ENCODE data around the gene DESI2.

The DESI2 gene

DNA sequence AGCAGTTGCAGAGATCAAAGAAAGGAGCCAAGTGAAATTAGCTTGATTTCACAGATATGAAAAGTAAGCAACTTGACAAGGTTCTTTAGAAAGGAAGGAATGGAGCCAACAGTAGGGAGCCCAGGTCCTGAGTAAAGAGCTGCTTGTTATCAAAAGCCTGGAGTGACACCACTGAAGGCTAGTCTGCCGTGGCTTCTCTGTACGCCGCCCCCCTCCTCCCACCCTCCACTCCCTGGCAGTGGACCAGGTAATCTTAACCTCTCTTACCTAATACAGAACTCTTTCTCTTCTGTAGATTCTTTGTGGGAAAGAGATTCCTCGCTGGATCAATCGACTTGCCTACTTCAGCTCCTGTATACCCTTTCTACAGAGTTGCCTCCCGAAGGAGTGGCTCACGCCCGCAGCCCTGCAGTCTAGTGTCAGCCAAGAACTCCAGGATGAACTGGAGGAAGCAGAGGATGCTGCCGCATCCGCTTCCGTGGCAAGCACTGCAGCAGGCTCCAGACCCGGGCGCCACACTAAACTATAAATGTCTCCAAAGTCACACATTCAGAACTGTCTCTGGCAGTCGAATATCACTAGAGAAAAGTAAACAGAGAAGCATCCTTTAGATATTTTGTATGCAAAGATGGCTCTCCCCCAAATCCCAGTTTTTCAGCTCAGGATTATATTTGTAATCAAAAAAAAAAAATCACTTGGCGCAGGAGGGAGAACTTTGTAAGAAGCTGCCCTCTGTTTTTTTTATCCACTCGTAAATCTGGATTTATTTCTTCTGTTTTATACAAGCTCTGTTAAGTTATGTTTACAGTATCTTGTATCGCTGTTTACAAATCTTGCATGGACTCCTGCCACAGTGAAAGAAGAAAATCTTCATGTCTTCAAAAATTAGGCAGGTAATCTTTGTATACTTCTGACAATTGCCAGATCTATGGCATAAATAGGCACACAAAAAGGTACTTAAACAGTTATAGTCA is 52.6 kb downstream of the DESI2 start:
- Mint-ChIP-seq H3K27me3 (no peaks in the 10 kb centered on the region), H3K36me3 (ENCODE audit: low read depth) (peaks cover 28% of the 10 kb centered on the region), H3K27ac (no peak overlapping the region), H3K9me3 (no peaks in the 10 kb centered on the region), H3K4me1 (no peaks in the 10 kb centered on the region), H3K4me3 (no peak overlapping the region)
- DNase-seq, result no peak
- no peak for ATAC-seq

DNA sequence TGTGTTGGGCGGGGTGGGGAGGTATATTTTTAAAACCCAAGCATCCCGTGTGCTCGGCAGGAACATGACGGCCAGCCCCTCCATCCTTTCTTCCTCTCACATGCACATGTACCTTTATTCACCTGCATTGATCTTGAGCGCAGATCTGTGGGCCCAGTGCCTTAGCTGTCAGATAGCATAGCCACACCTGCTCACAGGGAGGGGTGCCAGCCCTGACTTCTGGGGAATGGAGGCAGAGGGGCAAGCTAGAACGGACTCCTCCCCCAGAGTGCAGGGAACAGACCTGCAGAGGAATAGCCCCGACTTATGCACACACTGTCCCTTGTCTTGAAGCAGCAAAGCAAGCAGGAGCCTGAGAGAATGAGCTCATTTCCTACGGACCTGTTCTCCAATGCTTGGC is 56.1 kb downstream of the DESI2 start:
- Mint-ChIP-seq H3K4me3 (no peak overlapping the region), H3K9me3 (no peaks in the 10 kb centered on the region), H3K4me1 (peaks cover 7% of the 10 kb centered on the region), H3K36me3 (ENCODE audit: low read depth) (peaks cover 10% of the 10 kb centered on the region), H3K27me3 (no peaks in the 10 kb centered on the region), H3K27ac (no peak overlapping the region)
- ATAC-seq (no peak), DNase-seq (no peak)

DNA sequence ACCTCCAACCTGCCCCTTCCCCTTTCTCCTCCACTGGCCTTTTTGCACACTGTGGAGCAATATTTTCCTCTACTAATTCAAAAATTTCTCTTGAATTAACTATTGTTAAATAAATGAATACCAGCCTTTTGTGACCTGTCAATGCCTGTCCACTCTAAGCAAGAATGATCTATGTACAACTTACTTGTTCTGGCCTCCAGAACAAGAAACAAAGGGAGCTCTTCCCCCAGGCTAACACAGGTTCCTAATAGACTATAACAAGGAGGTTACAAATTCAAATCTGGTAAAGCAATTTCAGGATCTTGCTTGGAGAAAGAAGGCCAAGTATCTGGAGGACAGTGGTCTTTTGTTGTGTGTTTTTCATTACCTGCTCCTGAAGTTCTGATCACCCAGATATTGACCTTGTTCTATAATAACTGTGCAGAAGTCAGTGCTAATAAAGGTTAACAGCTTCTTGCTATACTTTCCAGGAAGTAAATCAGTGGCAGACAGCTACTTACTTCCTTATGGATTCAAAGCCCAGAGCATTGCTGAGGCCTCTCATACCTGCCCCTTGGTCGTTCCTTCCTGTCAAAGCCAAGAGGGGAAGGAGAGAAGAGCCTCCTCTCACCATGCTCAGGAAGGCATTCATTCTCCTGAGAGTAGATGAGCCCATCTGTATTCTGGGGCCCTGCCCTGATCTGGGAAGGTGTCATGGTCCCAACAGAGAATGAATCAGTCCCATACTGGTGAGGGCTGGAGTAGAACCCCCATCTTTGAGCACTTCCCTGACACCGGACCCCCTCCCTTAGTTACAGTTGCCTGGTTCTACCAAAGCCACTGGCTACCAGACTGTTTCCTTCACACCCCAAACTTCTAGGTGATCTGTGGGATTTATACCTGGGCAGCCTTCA is 56.8 kb downstream of the DESI2 start:
- no peaks in the 10 kb centered on the region for H3K27me3 Mint-ChIP-seq

DNA sequence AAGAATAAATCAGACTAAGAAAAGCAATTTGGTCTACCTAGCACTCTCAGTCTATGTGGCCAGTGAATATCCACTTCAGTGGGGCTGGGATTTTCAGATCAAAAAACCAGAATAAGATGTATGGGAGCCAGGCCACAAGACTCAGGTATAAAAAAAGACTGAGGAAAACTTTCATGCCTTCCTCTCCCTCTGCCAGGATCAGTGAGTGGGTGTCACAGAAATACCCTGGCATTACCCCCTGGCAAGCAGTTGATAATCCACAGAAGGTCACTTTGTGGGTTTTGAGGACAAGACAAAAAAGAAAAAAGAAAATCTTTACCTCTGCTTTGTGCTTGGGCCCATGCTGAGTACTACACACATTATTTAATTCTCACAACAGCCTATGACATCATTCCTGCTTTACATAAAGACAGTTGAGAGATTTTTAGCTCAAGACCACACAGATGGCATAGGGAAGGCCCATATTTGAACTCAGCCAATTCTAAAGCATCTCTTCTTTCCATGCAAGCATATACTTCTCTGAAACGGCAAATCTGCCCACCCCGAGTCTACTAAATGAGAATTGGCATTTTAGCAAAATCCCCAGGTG is 57.6 kb downstream of the DESI2 start:
- no peak overlapping the region for H3K4me3 Mint-ChIP-seq
- H3K36me3 Mint-ChIP-seq (ENCODE audit: low read depth), result peaks cover 8% of the 10 kb centered on the region
- ATAC-seq (no peak), DNase-seq (no peak)
- H3K9me3 Mint-ChIP-seq, result no peaks in the 10 kb centered on the region
- peaks cover 7% of the 10 kb centered on the region for H3K4me1 Mint-ChIP-seq
- H3K27me3 Mint-ChIP-seq, result no peaks in the 10 kb centered on the region
- H3K27ac Mint-ChIP-seq, result no peak overlapping the region

More for the DNA sequence above, 56.8 kb downstream of the DESI2 start:
- Mint-ChIP-seq H3K4me3 (no peak overlapping the region), H3K36me3 (ENCODE audit: low read depth) (peaks cover 10% of the 10 kb centered on the region), H3K27ac (no peak overlapping the region), H3K9me3 (no peaks in the 10 kb centered on the region), H3K4me1 (peaks cover 7% of the 10 kb centered on the region)
- DNase-seq (no peak), ATAC-seq (no peak)

- Mint-ChIP-seq H3K4me1 (peaks cover 7% of the 10 kb centered on the region), H3K27me3 (no peaks in the 10 kb centered on the region), H3K9me3 (no peaks in the 10 kb centered on the region), H3K27ac (peak overlapping the region; percentile 28), H3K4me3 (no peak overlapping the region), H3K36me3 (ENCODE audit: low read depth) (no peaks in the 10 kb centered on the region)
- peak; percentile 26 for DNase-seq
- ATAC-seq, result peak; percentile 92
These were observed 59.7 kb downstream of the DESI2 start for GRCh38 chr1:244712669-244713068.

- Mint-ChIP-seq H3K4me3 (no peak overlapping the region), H3K9me3 (no peaks in the 10 kb centered on the region), H3K4me1 (peaks cover 7% of the 10 kb centered on the region), H3K36me3 (ENCODE audit: low read depth) (no peaks in the 10 kb centered on the region), H3K27me3 (no peaks in the 10 kb centered on the region), H3K27ac (no peak overlapping the region)
- no peak for ATAC-seq
- no peak for DNase-seq
These were observed 60.4 kb downstream of the DESI2 start for GRCh38 chr1:244713332-244713731.

GRCh38 chr1:244727871-244728474 is 75.0 kb downstream of the DESI2 start:
- Mint-ChIP-seq H3K4me3 (no peak overlapping the region), H3K36me3 (ENCODE audit: low read depth) (no peaks in the 10 kb centered on the region), H3K9me3 (no peaks in the 10 kb centered on the region), H3K27me3 (peaks cover 23% of the 10 kb centered on the region), H3K27ac (no peak overlapping the region), H3K4me1 (peaks cover 13% of the 10 kb centered on the region)
- DNase-seq (no peak), ATAC-seq (no peak)

- DNase-seq, result peak; percentile 32
- Mint-ChIP-seq H3K4me3 (peak overlapping the region; percentile 83), H3K9me3 (no peaks in the 10 kb centered on the region), H3K36me3 (ENCODE audit: low read depth) (no peaks in the 10 kb centered on the region), H3K27me3 (peaks cover 23% of the 10 kb centered on the region), H3K4me1 (peaks cover 13% of the 10 kb centered on the region), H3K27ac (peak overlapping the region; percentile 41)
- peak; percentile 63 for ATAC-seq
These were observed 77.4 kb downstream of the DESI2 start for GRCh38 chr1:244730153-244730933.

- H3K27ac Mint-ChIP-seq, result no peak overlapping the region
- no peaks in the 10 kb centered on the region for H3K9me3 Mint-ChIP-seq
- peak overlapping the region; percentile 62 for H3K4me3 Mint-ChIP-seq
- H3K36me3 Mint-ChIP-seq (ENCODE audit: low read depth), result no peaks in the 10 kb centered on the region
- H3K27me3 Mint-ChIP-seq, result peaks cover 23% of the 10 kb centered on the region
- H3K4me1 Mint-ChIP-seq, result peaks cover 13% of the 10 kb centered on the region
- DNase-seq (no peak), ATAC-seq (no peak)
These were observed 78.1 kb downstream of the DESI2 start for GRCh38 chr1:244730934-244731434.

GRCh38 chr1:244731651-244732050 is 78.7 kb downstream of the DESI2 start:
- Mint-ChIP-seq H3K9me3 (no peaks in the 10 kb centered on the region), H3K36me3 (ENCODE audit: low read depth) (no peaks in the 10 kb centered on the region), H3K27me3 (peaks cover 23% of the 10 kb centered on the region), H3K4me3 (peak overlapping the region; percentile 62), H3K27ac (no peak overlapping the region), H3K4me1 (peaks cover 13% of the 10 kb centered on the region)
- ATAC-seq, result no peak
- no peak for DNase-seq

- H3K27me3 Mint-ChIP-seq, result peaks cover 23% of the 10 kb centered on the region
- H3K4me1 Mint-ChIP-seq, result peaks cover 13% of the 10 kb centered on the region
- H3K36me3 Mint-ChIP-seq (ENCODE audit: low read depth), result no peaks in the 10 kb centered on the region
- ATAC-seq (no peak), DNase-seq (no peak)
- H3K27ac Mint-ChIP-seq, result no peak overlapping the region
- H3K4me3 Mint-ChIP-seq, result no peak overlapping the region
- H3K9me3 Mint-ChIP-seq, result no peaks in the 10 kb centered on the region
These were observed 80.0 kb downstream of the DESI2 start for GRCh38 chr1:244732851-244733450.

- Mint-ChIP-seq H3K4me1 (peaks cover 4% of the 10 kb centered on the region), H3K9me3 (no peaks in the 10 kb centered on the region), H3K27ac (no peak overlapping the region), H3K4me3 (no peak overlapping the region), H3K36me3 (ENCODE audit: low read depth) (no peaks in the 10 kb centered on the region), H3K27me3 (peaks cover 8% of the 10 kb centered on the region)
- DNase-seq (no peak), ATAC-seq (no peak)
These were observed 82.5 kb downstream of the DESI2 start for GRCh38 chr1:244735404-244735803.

GRCh38 chr1:244735876-244736561 is 83.1 kb downstream of the DESI2 start:
- Mint-ChIP-seq H3K4me1 (peaks cover 2% of the 10 kb centered on the region), H3K4me3 (no peak overlapping the region), H3K36me3 (ENCODE audit: low read depth) (no peaks in the 10 kb centered on the region), H3K9me3 (no peaks in the 10 kb centered on the region), H3K27me3 (peaks cover 6% of the 10 kb centered on the region), H3K27ac (no peak overlapping the region)
- ATAC-seq (no peak), DNase-seq (no peak)

All from activated naive CD8-positive, alpha-beta T cell treated with anti-CD3 and anti-CD28 coated beads, Interleukin-2, amount 50 U/mL, for 24 hours (primary cell).